Astrocyte (in vitro differentiated cells and primary cell): ENCODE measurements around the gene NPIPA5.
"Not testable (repeated sequence)": the region's sequence is repeated elsewhere in the genome, so short reads cannot be mapped to it uniquely, and the experiment has no call there.

Experiments used
- CTCF ChIP-seq: IDR thresholded peaks from 2 replicates; pipeline ENCODE4 v1.5.1; 2011; ENCODE audit warnings: low read depth, mild to moderate bottlenecking, inconsistent platforms, low read length, moderate library complexity; ENCODE audit not compliant: insufficient read depth
- EZH2 ChIP-seq: IDR thresholded peaks from 2 replicates; pipeline ENCODE4 v1.6.1; 2012; ENCODE audit warnings: mild to moderate bottlenecking, low read length, inconsistent platforms; ENCODE audit not compliant: insufficient read depth

GRCh38 chr16:15324954-15325353 lies 53.1 kb downstream of the NPIPA5 start:
- TF ChIP-seq CTCF, EZH2: not testable (repeated sequence)
